ENCODE data around the gene FAM171A1. TPM values are rescaled to one million over a fixed set of nuclear protein-coding genes. Genes with fewer than 3 reads are reported as not detected.

The FAM171A1 gene
- total RNA-seq, 4 donors from 2014 or later = 7.4 to 40.4 (median 21.6) TPM

- Histone ChIP-seq H3K27me3 (no peaks in the 10 kb centered on the region), H3K36me3 (no peaks in the 10 kb centered on the region), H3K27ac (no peak overlapping the region), H3K9me3 (no peaks in the 10 kb centered on the region), H3K4me1 (no peaks in the 10 kb centered on the region), H3K4me3 (no peak overlapping the region)
- intact Hi-C loops (cut with DNase I; ENCODE audit: low total_unique reads) = no loop called here
- no peak for DNase-seq
- TF ChIP-seq POLR2A (IDR thresholded peaks at IDR 0.05) (no peak), CTCF (IDR thresholded peaks at IDR 0.05) (no peak)
Measured at GRCh38 chr10:15381420-15381819, 10.3 kb upstream of the FAM171A1 start.

GRCh38 chr10:15379078-15379477, 8.0 kb upstream of the FAM171A1 start:
- intact Hi-C loops (cut with DNase I; ENCODE audit: low total_unique reads) = no loop called here
- Histone ChIP-seq H3K27me3 (no peaks in the 10 kb centered on the region), H3K36me3 (no peaks in the 10 kb centered on the region), H3K27ac (no peak overlapping the region), H3K4me1 (no peaks in the 10 kb centered on the region), H3K9me3 (no peaks in the 10 kb centered on the region), H3K4me3 (no peak overlapping the region)
- DNase-seq = no peak
- TF ChIP-seq CTCF (IDR thresholded peaks at IDR 0.05) = no peak
- TF ChIP-seq POLR2A (IDR thresholded peaks at IDR 0.05) = no peak

GRCh38 chr10:15378569-15378968, 7.5 kb upstream of the FAM171A1 start:
- no peaks in the 10 kb centered on the region for H3K27me3 ChIP-seq
- H3K36me3 ChIP-seq = no peaks in the 10 kb centered on the region
- TF ChIP-seq CTCF (IDR thresholded peaks at IDR 0.05) = no peak
- TF ChIP-seq POLR2A (IDR thresholded peaks at IDR 0.05) = no peak
- DNase-seq = no peak
- no peaks in the 10 kb centered on the region for H3K4me1 ChIP-seq
- no peaks in the 10 kb centered on the region for H3K9me3 ChIP-seq
- intact Hi-C loops (cut with DNase I; ENCODE audit: low total_unique reads) = no loop called here
- peak overlapping the region in 1 of 2 donors; percentile 14 for H3K27ac ChIP-seq
- H3K4me3 ChIP-seq = no peak overlapping the region

- TF ChIP-seq POLR2A (IDR thresholded peaks at IDR 0.05) (no peak), CTCF (IDR thresholded peaks at IDR 0.05) (no peak)
- intact Hi-C loops (cut with DNase I; ENCODE audit: low total_unique reads) = loop anchor here (5.0 kb wide), 1 partner anchor 162 kb away; no protein-coding TSS in a partner anchor
- Histone ChIP-seq H3K27me3 (no peaks in the 10 kb centered on the region), H3K9me3 (no peaks in the 10 kb centered on the region), H3K36me3 (no peaks in the 10 kb centered on the region), H3K27ac (peak overlapping the region; percentile 16 to 48), H3K4me3 (no peak overlapping the region), H3K4me1 (no peaks in the 10 kb centered on the region)
- DNase-seq = no peak
Measured at GRCh38 chr10:15374566-15374965, 3.5 kb upstream of the FAM171A1 start.

- no peak for TF ChIP-seq CTCF (IDR thresholded peaks at IDR 0.05)
- no peak for TF ChIP-seq POLR2A (IDR thresholded peaks at IDR 0.05)
- no peak for DNase-seq
- H3K9me3 ChIP-seq = no peaks in the 10 kb centered on the region
- no peaks in the 10 kb centered on the region for H3K27me3 ChIP-seq
- H3K4me1 ChIP-seq = no peaks in the 10 kb centered on the region
- H3K36me3 ChIP-seq = no peaks in the 10 kb centered on the region
- no peak overlapping the region for H3K4me3 ChIP-seq
- intact Hi-C loops (cut with DNase I; ENCODE audit: low total_unique reads) = loop anchor here (5.0 kb wide), 1 partner anchor 162 kb away; no protein-coding TSS in a partner anchor
- H3K27ac ChIP-seq = peak overlapping the region in 1 of 2 donors; percentile 48
Measured at GRCh38 chr10:15374156-15374555, 3.1 kb upstream of the FAM171A1 start.

Data from uterus (tissue), 4 donors.